Stimulated activated naive B cell treated with anti-CD40 and anti-IgM and Interleukin-4, amounts not matched to agents 10 μg/mL and 1 μg/mL and 100 μg/mL, for 72 hours (primary cell): ENCODE measurements around the gene COMMD9.

ENCODE experiments used
- ATAC-seq, 2 donors: fragments of 150-1000 bp; cut with Tn5 transposase; replicated peaks; 2 replicates each; pipeline ENCODE4 v1.10.0; 2021; ENCODE audit warnings: moderate library complexity in 1 of 2
- DNase-seq: peaks from one replicate; pipeline ENCODE4 v3.0.0; 2021
- H3K27ac Mint-ChIP-seq: one replicate; pipeline ENCODE4 v1.8.0; 2022; ENCODE audit warnings: mild to moderate bottlenecking, mixed read lengths
- H3K27me3 Mint-ChIP-seq, 2 donors: one replicate each; pipeline ENCODE4 v1.8.0; 2022; ENCODE audit warnings: mixed read lengths in 2 of 2
- H3K36me3 Mint-ChIP-seq, 2 donors: one replicate each; pipeline ENCODE4 v1.8.0; 2022; ENCODE audit warnings: mixed read lengths in 2 of 2, mild to moderate bottlenecking in 1 of 2
- H3K4me1 Mint-ChIP-seq, 2 donors: one replicate each; pipeline ENCODE4 v1.8.0; 2022; ENCODE audit warnings: mixed read lengths in 2 of 2, mild to moderate bottlenecking in 1 of 2
- H3K4me3 Mint-ChIP-seq, 2 donors: one replicate each; pipeline ENCODE4 v1.8.0; 2022; ENCODE audit warnings: mild to moderate bottlenecking in 2 of 2, mixed read lengths in 2 of 2, moderate library complexity in 1 of 2
- H3K9me3 Mint-ChIP-seq, 2 donors: one replicate each; pipeline ENCODE4 v1.8.0; 2022; ENCODE audit warnings: mixed read lengths in 2 of 2, mild to moderate bottlenecking in 1 of 2

The COMMD9 gene

GRCh38 chr11:36311926-36312595 lies 22.8 kb upstream of the COMMD9 start:
- Mint-ChIP-seq H3K36me3 (no peaks in the 10 kb centered on the region), H3K4me1 (peaks cover 3 to 4% of the 10 kb centered on the region in 2 donors), H3K9me3 (no peaks in the 10 kb centered on the region), H3K4me3 (no peak overlapping the region), H3K27me3 (peaks cover 38 to 45% of the 10 kb centered on the region in 2 donors), H3K27ac (no peak overlapping the region)
- no peak for DNase-seq
- ATAC-seq: no peak

- H3K9me3 Mint-ChIP-seq: no peaks in the 10 kb centered on the region
- no peak overlapping the region for H3K27ac Mint-ChIP-seq
- DNase-seq: no peak
- peaks cover 29 to 31% of the 10 kb centered on the region in 2 donors for H3K27me3 Mint-ChIP-seq
- ATAC-seq: no peak
- H3K36me3 Mint-ChIP-seq: no peaks in the 10 kb centered on the region
- no peak overlapping the region for H3K4me3 Mint-ChIP-seq
- H3K4me1 Mint-ChIP-seq: peaks cover 3 to 8% of the 10 kb centered on the region in 2 donors
Measured at GRCh38 chr11:36309779-36310178, 20.6 kb upstream of the COMMD9 start.

GRCh38 chr11:36308577-36308976 lies 19.4 kb upstream of the COMMD9 start:
- Mint-ChIP-seq H3K36me3 (no peaks in the 10 kb centered on the region), H3K27me3 (peaks cover 24 to 26% of the 10 kb centered on the region in 2 donors), H3K9me3 (no peaks in the 10 kb centered on the region), H3K4me1 (peaks cover 3 to 8% of the 10 kb centered on the region in 2 donors), H3K27ac (no peak overlapping the region), H3K4me3 (no peak overlapping the region)
- ATAC-seq (no peak), DNase-seq (no peak)

GRCh38 chr11:36306888-36307287 lies 17.7 kb upstream of the COMMD9 start:
- Mint-ChIP-seq H3K9me3 (no peaks in the 10 kb centered on the region), H3K4me3 (no peak overlapping the region), H3K4me1 (peaks cover 3 to 8% of the 10 kb centered on the region in 2 donors), H3K27ac (no peak overlapping the region), H3K27me3 (peaks cover 25 to 26% of the 10 kb centered on the region in 2 donors), H3K36me3 (no peaks in the 10 kb centered on the region)
- DNase-seq (no peak), ATAC-seq (peak in 1 of 2 donors; percentile 56)

GRCh38 chr11:36305047-36305446 lies 15.8 kb upstream of the COMMD9 start:
- ATAC-seq: no peak
- no peaks in the 10 kb centered on the region for H3K36me3 Mint-ChIP-seq
- H3K9me3 Mint-ChIP-seq: no peaks in the 10 kb centered on the region

GRCh38 chr11:36304351-36304750 lies 15.1 kb upstream of the COMMD9 start:
- no peak for DNase-seq

More at GRCh38 chr11:36305047-36305446, 15.8 kb upstream of the COMMD9 start:
- H3K4me1 Mint-ChIP-seq: peaks cover 3 to 8% of the 10 kb centered on the region in 2 donors
- H3K4me3 Mint-ChIP-seq: no peak overlapping the region
- H3K27ac Mint-ChIP-seq: no peak overlapping the region
- no peak for DNase-seq
- H3K27me3 Mint-ChIP-seq: peaks cover 25 to 28% of the 10 kb centered on the region in 2 donors

GRCh38 chr11:36300650-36301049 lies 11.4 kb upstream of the COMMD9 start:
- Mint-ChIP-seq H3K27me3 (peaks cover 17 to 24% of the 10 kb centered on the region in 2 donors), H3K36me3 (no peaks in the 10 kb centered on the region), H3K4me3 (no peak overlapping the region), H3K4me1 (no peaks in the 10 kb centered on the region), H3K27ac (no peak overlapping the region), H3K9me3 (no peaks in the 10 kb centered on the region)
- DNase-seq (no peak), ATAC-seq (no peak)

More at GRCh38 chr11:36304351-36304750, 15.1 kb upstream of the COMMD9 start:
- Mint-ChIP-seq H3K9me3 (no peaks in the 10 kb centered on the region), H3K4me3 (no peak overlapping the region), H3K27ac (no peak overlapping the region), H3K27me3 (peaks cover 19 to 22% of the 10 kb centered on the region in 2 donors), H3K36me3 (no peaks in the 10 kb centered on the region), H3K4me1 (peaks cover 3 to 8% of the 10 kb centered on the region in 2 donors)
- ATAC-seq: no peak

GRCh38 chr11:36296884-36297543 lies 7.8 kb upstream of the COMMD9 start:
- Mint-ChIP-seq H3K27me3 (peaks cover 14 to 21% of the 10 kb centered on the region in 2 donors), H3K9me3 (no peaks in the 10 kb centered on the region), H3K36me3 (no peaks in the 10 kb centered on the region), H3K27ac (no peak overlapping the region), H3K4me3 (no peak overlapping the region), H3K4me1 (peaks cover 5 to 7% of the 10 kb centered on the region in 2 donors)
- DNase-seq (no peak), ATAC-seq (no peak)

- Mint-ChIP-seq H3K9me3 (no peaks in the 10 kb centered on the region), H3K27me3 (peaks cover 3 to 10% of the 10 kb centered on the region in 2 donors), H3K4me1 (peaks cover 5 to 8% of the 10 kb centered on the region in 2 donors), H3K4me3 (no peak within 1 kb of the TSS), H3K27ac (no peak within 1 kb of the TSS), H3K36me3 (no peaks in the 10 kb centered on the region)
- DNase-seq: no peak
- no peak for ATAC-seq
Measured at GRCh38 chr11:36295926-36296325, 6.7 kb upstream of the COMMD9 start, which contains the start of gene PRR5L. Gene PRR5L, plus strand, starts transcription at chr11:36296288. Its CDS starts 104,834 bp downstream, at chr11:36401122.

GRCh38 chr11:36292311-36292722 lies 3.1 kb upstream of the COMMD9 start:
- Mint-ChIP-seq H3K36me3 (no peaks in the 10 kb centered on the region), H3K9me3 (no peaks in the 10 kb centered on the region), H3K27me3 (no peaks in the 10 kb centered on the region), H3K27ac (peak overlapping the region; percentile 75), H3K4me1 (peaks cover 18 to 34% of the 10 kb centered on the region in 2 donors), H3K4me3 (peak overlapping the region in 1 of 2 donors; percentile 56)
- ATAC-seq: peak; percentile 28 to 31
- DNase-seq: peak; percentile 24

- H3K27ac Mint-ChIP-seq: peak overlapping the region; percentile 95
- DNase-seq: no peak
- peak; percentile 27 for ATAC-seq
- H3K4me3 Mint-ChIP-seq: peak overlapping the region; percentile 86 to 93
- no peaks in the 10 kb centered on the region for H3K27me3 Mint-ChIP-seq
- no peaks in the 10 kb centered on the region for H3K9me3 Mint-ChIP-seq
- H3K4me1 Mint-ChIP-seq: peaks cover 21 to 49% of the 10 kb centered on the region in 2 donors
- peaks cover 0 to 4% of the 10 kb centered on the region in 2 donors for H3K36me3 Mint-ChIP-seq
Measured at GRCh38 chr11:36288442-36289225, 590 bp downstream of the COMMD9 start.

- Mint-ChIP-seq H3K27me3 (no peaks in the 10 kb centered on the region), H3K4me3 (no peak overlapping the region), H3K36me3 (peaks cover 18 to 42% of the 10 kb centered on the region in 2 donors), H3K27ac (no peak overlapping the region), H3K9me3 (peaks cover 5 to 6% of the 10 kb centered on the region in 2 donors), H3K4me1 (peaks cover 8 to 26% of the 10 kb centered on the region in 2 donors)
- DNase-seq: no peak
- ATAC-seq: no peak
Measured at GRCh38 chr11:36282926-36283325, 6.3 kb downstream of the COMMD9 start.

- H3K27me3 Mint-ChIP-seq: no peaks in the 10 kb centered on the region
- no peak overlapping the region for H3K4me3 Mint-ChIP-seq
- H3K36me3 Mint-ChIP-seq: peaks cover 22 to 51% of the 10 kb centered on the region in 2 donors
Measured at GRCh38 chr11:36281850-36282249, 7.4 kb downstream of the COMMD9 start.

GRCh38 chr11:36280531-36280930 lies 8.7 kb downstream of the COMMD9 start:
- no peak overlapping the region for H3K27ac Mint-ChIP-seq
- ATAC-seq (no peak), DNase-seq (no peak)
- H3K9me3 Mint-ChIP-seq: peaks cover 5 to 6% of the 10 kb centered on the region in 2 donors
- H3K4me1 Mint-ChIP-seq: peaks cover 2 to 20% of the 10 kb centered on the region in 2 donors
- no peak overlapping the region for H3K4me3 Mint-ChIP-seq
- H3K27me3 Mint-ChIP-seq: no peaks in the 10 kb centered on the region
- H3K36me3 Mint-ChIP-seq: peaks cover 22 to 53% of the 10 kb centered on the region in 2 donors

More at GRCh38 chr11:36281850-36282249, 7.4 kb downstream of the COMMD9 start:
- DNase-seq: no peak
- peaks cover 6 to 20% of the 10 kb centered on the region in 2 donors for H3K4me1 Mint-ChIP-seq
- H3K9me3 Mint-ChIP-seq: peaks cover 5 to 6% of the 10 kb centered on the region in 2 donors
- no peak for ATAC-seq
- no peak overlapping the region for H3K27ac Mint-ChIP-seq
